Neuronal stem cell (in vitro differentiated cells): ENCODE data around the gene CAMSAP2.

Experiments used
- DNase-seq: peaks from one replicate; pipeline ENCODE4 v3.0.0-alpha.2; 2013; ENCODE audit warnings: low spot score
- H2AFZ ChIP-seq: one replicate; pipeline ENCODE4 v1.6.1; 2013; ENCODE audit warnings: mild to moderate bottlenecking, low read length, inconsistent platforms
- H2AK5ac ChIP-seq: 2 replicates; pipeline ENCODE4 v1.6.1; 2013; ENCODE audit warnings: low read depth, mild to moderate bottlenecking, inconsistent platforms, low read length, moderate library complexity, mixed read lengths
- H2BK120ac ChIP-seq: 2 replicates; pipeline ENCODE4 v1.6.1; 2013; ENCODE audit warnings: low read depth, mild to moderate bottlenecking, inconsistent platforms, low read length, moderate library complexity, mixed read lengths
- H2BK12ac ChIP-seq: one replicate; pipeline ENCODE4 v1.6.1; 2013; ENCODE audit warnings: low read length, inconsistent platforms
- H2BK15ac ChIP-seq: 2 replicates; pipeline ENCODE4 v1.6.1; 2013; ENCODE audit warnings: mild to moderate bottlenecking, low read length, inconsistent platforms, mixed read lengths
- H2BK5ac ChIP-seq: one replicate; pipeline ENCODE4 v1.6.1; 2013; ENCODE audit warnings: inconsistent platforms, mild to moderate bottlenecking, low read length, moderate library complexity
- H3K14ac ChIP-seq: one replicate; pipeline ENCODE4 v1.6.1; 2013; ENCODE audit warnings: low read length, inconsistent platforms
- H3K18ac ChIP-seq: 2 replicates; pipeline ENCODE4 v1.6.1; 2013; ENCODE audit warnings: low read length, inconsistent platforms
- H3K23ac ChIP-seq: 2 replicates; pipeline ENCODE4 v1.6.1; 2013; ENCODE audit warnings: low read depth, mild to moderate bottlenecking, mixed read lengths, low read length, inconsistent platforms; ENCODE audit not compliant: poor library complexity
- H3K27ac ChIP-seq: replicated peaks from 3 replicates; pipeline ENCODE4 v1.5.1; 2013; ENCODE audit warnings: low read length, inconsistent platforms
- H3K27me3 ChIP-seq, 3 experiments: 2 replicates each; pipeline ENCODE4 v1.6.1; 2013; ENCODE audit warnings: low read length in 3 of 3, mild to moderate bottlenecking in 2 of 3, inconsistent platforms in 1 of 3, low read depth in 1 of 3, mixed read lengths in 1 of 3, moderate library complexity in 1 of 3; ENCODE audit not compliant: control insufficient read depth in 3 of 3, insufficient read depth in 3 of 3
- H3K36me3 ChIP-seq, 2 donors: replicated peaks in 1 of 2; 2 replicates each; pipeline ENCODE4 v1.6.1; 2013; ENCODE audit warnings: low read length in 2 of 2; ENCODE audit not compliant: control insufficient read depth in 2 of 2, insufficient read depth in 2 of 2
- H3K4ac ChIP-seq: 2 replicates; pipeline ENCODE4 v1.6.1; 2013; ENCODE audit warnings: inconsistent platforms, mild to moderate bottlenecking, low read length, moderate library complexity
- H3K4me1 ChIP-seq, 2 donors: 1 replicate in 1 of 2; 2 replicates in 1 of 2; pipeline ENCODE4 v1.6.1; 2013; ENCODE audit warnings: low read length in 2 of 2, low read depth in 1 of 2; ENCODE audit not compliant: control insufficient read depth in 2 of 2, insufficient read depth in 1 of 2
- H3K4me2 ChIP-seq: one replicate; pipeline ENCODE4 v1.6.1; 2013; ENCODE audit warnings: mild to moderate bottlenecking, low read length, inconsistent platforms; ENCODE audit not compliant: insufficient read depth, poor library complexity, severe bottlenecking
- H3K4me3 ChIP-seq, 2 donors: 2 replicates each; pipeline ENCODE4 v1.5.1; 2013; ENCODE audit warnings: low read length in 2 of 2, mild to moderate bottlenecking in 2 of 2, inconsistent platforms in 1 of 2, moderate library complexity in 1 of 2
- H3K79me1 ChIP-seq: one replicate; pipeline ENCODE4 v1.6.1; 2013; ENCODE audit warnings: low read depth, mild to moderate bottlenecking, inconsistent platforms, low read length, moderate library complexity
- H3K9ac ChIP-seq: one replicate; pipeline ENCODE4 v1.6.1; 2013; ENCODE audit warnings: mild to moderate bottlenecking, low read depth, low read length, inconsistent platforms; ENCODE audit not compliant: poor library complexity
- H3K9me3 ChIP-seq, 2 donors: replicated peaks in 1 of 2; 2 replicates each; pipeline versions ENCODE3 to v1.6.1; 2013; ENCODE audit warnings: low read length in 2 of 2, mild to moderate bottlenecking in 2 of 2, inconsistent platforms in 1 of 2, low read depth in 1 of 2, mixed read lengths in 1 of 2, moderate library complexity in 1 of 2; ENCODE audit not compliant: control insufficient read depth in 2 of 2, insufficient read depth in 1 of 2
- H4K8ac ChIP-seq: one replicate; pipeline ENCODE4 v1.6.1; 2013; ENCODE audit warnings: low read depth, mild to moderate bottlenecking, inconsistent platforms, low read length, moderate library complexity
- H4K91ac ChIP-seq: one replicate; pipeline ENCODE4 v1.6.1; 2013; ENCODE audit warnings: low read length, low read depth, mild to moderate bottlenecking, inconsistent platforms; ENCODE audit not compliant: poor library complexity
- WGBS, 2 donors: extraction: QIAGEN DNeasy Blood & Tissue Kit; methylation state at CpG; one replicate each; pipeline ENCODE4 v1.1.7; 2013; ENCODE audit warnings: missing lambda C conversion rate in 2 of 2, mixed read lengths in 1 of 2; ENCODE audit not compliant: insufficient read length in 2 of 2, insufficient replicate concordance in 1 of 2; ENCODE audit errors: extremely low coverage in 2 of 2; 5-methylcytosine and 5-hydroxymethylcytosine counted together

CAMSAP2 gene

GRCh38 chr1:200731654-200732332 is 6.9 kb upstream of the CAMSAP2 start:
- Histone ChIP-seq H2BK12ac (no peak overlapping the region), H3K4ac (no peak overlapping the region), H2BK120ac (no peak overlapping the region), H3K4me3 (no peak overlapping the region), H3K36me3 (no peaks in the 10 kb centered on the region), H4K91ac (no peak overlapping the region), H2BK5ac (no peak overlapping the region), H3K27ac (no peak overlapping the region), H3K27me3 (no peaks in the 10 kb centered on the region), H2BK15ac (no peak overlapping the region), H4K8ac (no peak overlapping the region), H3K4me1 (peaks cover 0 to 2% of the 10 kb centered on the region in 2 donors), H3K9ac (no peak overlapping the region), H3K79me1 (no peaks in the 10 kb centered on the region), H3K18ac (no peak overlapping the region), H2AK5ac (no peak overlapping the region), H3K4me2 (no peak overlapping the region), H2AFZ (peak overlapping the region; percentile 1), H3K23ac (no peak overlapping the region), H3K14ac (no peak overlapping the region), H3K9me3 (no peaks in the 10 kb centered on the region)
- no peak for DNase-seq
- WGBS, 2 donors = 100% methylated on average over 2 of the region's 5 CpGs; no CpG with 5 or more reads in 1 of the 2 donors

GRCh38 chr1:200732438-200732837 is 6.3 kb upstream of the CAMSAP2 start:
- H3K79me1 ChIP-seq = no peaks in the 10 kb centered on the region
- no peak overlapping the region for H2BK15ac ChIP-seq
- H3K9me3 ChIP-seq = no peaks in the 10 kb centered on the region
- H3K4me1 ChIP-seq = peaks cover 0 to 2% of the 10 kb centered on the region in 2 donors
- H3K36me3 ChIP-seq = no peaks in the 10 kb centered on the region
- no peak overlapping the region for H2BK12ac ChIP-seq
- no peak overlapping the region for H3K18ac ChIP-seq
- no peak overlapping the region for H4K8ac ChIP-seq
- WGBS, 2 donors = no CpG with 5 or more reads among the region's 7 CpGs
- H3K4me3 ChIP-seq = no peak overlapping the region
- H3K23ac ChIP-seq = no peak overlapping the region
- H2BK120ac ChIP-seq = no peak overlapping the region
- no peak overlapping the region for H2BK5ac ChIP-seq
- H3K14ac ChIP-seq = no peak overlapping the region
- H3K9ac ChIP-seq = no peak overlapping the region
- no peak for DNase-seq
- H3K27me3 ChIP-seq = no peaks in the 10 kb centered on the region
- no peak overlapping the region for H3K4ac ChIP-seq
- H2AFZ ChIP-seq = peak overlapping the region; percentile 1
- H4K91ac ChIP-seq = no peak overlapping the region
- H3K27ac ChIP-seq = no peak overlapping the region
- no peak overlapping the region for H3K4me2 ChIP-seq
- no peak overlapping the region for H2AK5ac ChIP-seq

GRCh38 chr1:200733907-200734306 is 4.8 kb upstream of the CAMSAP2 start:
- Histone ChIP-seq H3K4me3 (no peak overlapping the region), H2AFZ (no peak overlapping the region), H3K9ac (no peak overlapping the region), H3K79me1 (no peaks in the 10 kb centered on the region), H3K27ac (no peak overlapping the region), H3K9me3 (no peaks in the 10 kb centered on the region), H2AK5ac (no peak overlapping the region), H3K27me3 (no peaks in the 10 kb centered on the region), H2BK5ac (no peak overlapping the region), H3K23ac (no peak overlapping the region), H3K4me2 (no peak overlapping the region), H3K18ac (no peak overlapping the region), H4K8ac (no peak overlapping the region), H3K4ac (no peak overlapping the region), H2BK12ac (no peak overlapping the region), H3K36me3 (no peaks in the 10 kb centered on the region), H3K14ac (no peak overlapping the region), H2BK15ac (no peak overlapping the region), H3K4me1 (peaks cover 0 to 9% of the 10 kb centered on the region in 2 donors), H4K91ac (no peak overlapping the region), H2BK120ac (no peak overlapping the region)
- DNase-seq = no peak
- WGBS, 2 donors = no CpG with 5 or more reads among the region's 6 CpGs

- Histone ChIP-seq H3K79me1 (no peaks in the 10 kb centered on the region), H3K14ac (no peak overlapping the region), H2BK12ac (peak overlapping the region; percentile 5), H3K9ac (no peak overlapping the region), H3K4me2 (no peak overlapping the region), H3K23ac (no peak overlapping the region), H2BK5ac (no peak overlapping the region), H3K4me1 (peaks cover 7 to 11% of the 10 kb centered on the region in 2 donors), H2BK15ac (no peak overlapping the region), H3K36me3 (no peaks in the 10 kb centered on the region), H2AFZ (peak overlapping the region; percentile 94), H4K8ac (no peak overlapping the region), H2BK120ac (no peak overlapping the region), H3K27ac (no peak overlapping the region), H3K4ac (no peak overlapping the region), H3K18ac (no peak overlapping the region), H3K27me3 (no peaks in the 10 kb centered on the region), H3K9me3 (no peaks in the 10 kb centered on the region), H2AK5ac (no peak overlapping the region), H4K91ac (no peak overlapping the region), H3K4me3 (peak overlapping the region in 1 of 2 donors; percentile 59)
- WGBS, 2 donors = no CpG with 5 or more reads among the region's 8 CpGs
- no peak for DNase-seq
Observed at GRCh38 chr1:200737647-200738291, 924 bp upstream of the CAMSAP2 start.
